Peyer's patch (tissue), 4 donors: ENCODE results near the gene SIPA1L3.

ENCODE experiments used
- POLR2A ChIP-seq, 2 donors: fragments of 450-650 bp; IDR thresholded peaks; one replicate each; pipeline ENCODE4 v1.5.1; 2017; ENCODE audit warnings: antibody characterized with exemption in 2 of 2, mild to moderate bottlenecking in 2 of 2, moderate library complexity in 2 of 2
- TF ChIP-seq, protein P1 (sequence below), 6 experiments: fragments of 450-650 bp in 4 of 6; fragments of 200-600 bp in 2 of 6; sonication (generic) in 1 of 6; IDR thresholded peaks; one replicate each; pipeline ENCODE4 v1.5.1; 2017 to 2019; ENCODE audit warnings: antibody characterized with exemption in 6 of 6, mild to moderate bottlenecking in 3 of 6, moderate library complexity in 1 of 6

GRCh38 chr19:37909661-37910199, 2.7 kb downstream of the SIPA1L3 start:
- TF ChIP-seq, protein P1, sequence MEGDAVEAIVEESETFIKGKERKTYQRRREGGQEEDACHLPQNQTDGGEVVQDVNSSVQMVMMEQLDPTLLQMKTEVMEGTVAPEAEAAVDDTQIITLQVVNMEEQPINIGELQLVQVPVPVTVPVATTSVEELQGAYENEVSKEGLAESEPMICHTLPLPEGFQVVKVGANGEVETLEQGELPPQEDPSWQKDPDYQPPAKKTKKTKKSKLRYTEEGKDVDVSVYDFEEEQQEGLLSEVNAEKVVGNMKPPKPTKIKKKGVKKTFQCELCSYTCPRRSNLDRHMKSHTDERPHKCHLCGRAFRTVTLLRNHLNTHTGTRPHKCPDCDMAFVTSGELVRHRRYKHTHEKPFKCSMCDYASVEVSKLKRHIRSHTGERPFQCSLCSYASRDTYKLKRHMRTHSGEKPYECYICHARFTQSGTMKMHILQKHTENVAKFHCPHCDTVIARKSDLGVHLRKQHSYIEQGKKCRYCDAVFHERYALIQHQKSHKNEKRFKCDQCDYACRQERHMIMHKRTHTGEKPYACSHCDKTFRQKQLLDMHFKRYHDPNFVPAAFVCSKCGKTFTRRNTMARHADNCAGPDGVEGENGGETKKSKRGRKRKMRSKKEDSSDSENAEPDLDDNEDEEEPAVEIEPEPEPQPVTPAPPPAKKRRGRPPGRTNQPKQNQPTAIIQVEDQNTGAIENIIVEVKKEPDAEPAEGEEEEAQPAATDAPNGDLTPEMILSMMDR (IDR thresholded peaks at IDR 0.05): no peak
- TF ChIP-seq POLR2A (IDR thresholded peaks at IDR 0.05): no peak
